Stimulated activated CD4-positive, alpha-beta T cell treated with anti-CD3 and anti-CD28 coated beads, Interleukin-12 subunit alpha, Interleukin-12 subunit beta, amount 100 ng/mL, for 4 hours (primary cell): Measurements from ENCODE around the gene COP1.
"Not testable (repeated sequence)": the region's sequence is repeated elsewhere in the genome, so short reads cannot be mapped to it uniquely, and the experiment has no call there.

Source experiments
- DNase-seq: peaks from one replicate; pipeline ENCODE4 v3.0.0-alpha.2; 2020

Gene COP1

GRCh38 chr1:176119549-176119948 is 87.5 kb downstream of the COP1 start:
- DNase-seq = no peak

DNA sequence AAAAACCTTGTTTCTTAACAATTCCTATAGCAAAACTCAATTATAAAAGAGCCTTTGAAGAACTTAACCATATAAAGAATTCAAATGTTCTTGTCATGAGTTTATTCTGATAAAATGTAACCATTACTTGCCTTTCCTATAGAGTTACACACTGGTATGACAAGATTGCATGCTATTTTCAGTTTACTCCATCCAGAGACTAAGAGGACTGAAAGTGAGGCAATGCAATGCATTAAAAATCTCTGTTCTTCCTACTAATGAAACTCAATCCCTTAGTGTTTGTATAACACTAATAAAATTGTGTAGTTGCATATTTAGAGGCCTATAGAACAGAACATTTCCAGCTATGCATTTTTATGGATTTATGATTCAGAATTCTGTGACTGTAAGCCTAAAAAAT is 88.1 kb downstream of the COP1 start:
- DNase-seq = no peak

DNA sequence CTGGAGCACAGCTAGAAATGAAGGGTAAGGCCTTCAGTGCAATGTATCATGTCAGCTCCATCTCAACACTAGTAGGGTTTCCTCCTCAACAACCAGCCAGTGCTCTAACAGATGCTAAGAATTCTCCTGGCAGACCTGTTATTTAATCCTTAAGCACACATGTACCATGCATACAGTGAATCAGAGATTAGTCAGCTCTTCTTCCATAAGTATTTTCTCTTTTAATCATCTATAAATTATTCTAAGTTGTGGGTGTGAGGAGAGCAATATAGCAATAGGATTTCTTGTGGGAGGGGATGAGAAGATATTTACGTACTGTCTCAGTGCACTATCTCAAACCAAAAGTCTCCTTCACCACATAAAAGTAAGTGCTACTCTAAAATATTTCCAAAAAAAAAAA is 95.3 kb downstream of the COP1 start:
- DNase-seq = no peak

DNA sequence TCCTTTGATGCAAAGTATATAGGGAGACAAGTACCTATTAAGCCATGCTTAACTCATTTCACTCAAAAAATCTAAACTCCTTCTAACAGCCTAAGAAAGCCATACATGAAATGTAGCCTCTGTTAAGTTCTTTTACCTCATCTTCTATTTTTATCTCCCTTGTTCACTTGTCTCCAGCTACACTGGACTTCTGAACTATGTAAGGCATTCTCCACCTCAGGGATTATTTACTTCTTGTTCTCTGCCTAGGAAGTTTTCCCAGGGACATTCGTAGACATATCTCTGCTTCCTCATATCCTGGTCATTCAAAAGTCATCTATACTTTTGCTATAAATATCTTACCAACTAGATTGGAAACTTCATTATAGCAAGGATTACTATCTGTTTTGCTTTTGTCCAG is 96.9 kb downstream of the COP1 start:
- no peak for DNase-seq

GRCh38 chr1:176102768-176103350 is 104.2 kb downstream of the COP1 start:
- no peak for DNase-seq

DNA sequence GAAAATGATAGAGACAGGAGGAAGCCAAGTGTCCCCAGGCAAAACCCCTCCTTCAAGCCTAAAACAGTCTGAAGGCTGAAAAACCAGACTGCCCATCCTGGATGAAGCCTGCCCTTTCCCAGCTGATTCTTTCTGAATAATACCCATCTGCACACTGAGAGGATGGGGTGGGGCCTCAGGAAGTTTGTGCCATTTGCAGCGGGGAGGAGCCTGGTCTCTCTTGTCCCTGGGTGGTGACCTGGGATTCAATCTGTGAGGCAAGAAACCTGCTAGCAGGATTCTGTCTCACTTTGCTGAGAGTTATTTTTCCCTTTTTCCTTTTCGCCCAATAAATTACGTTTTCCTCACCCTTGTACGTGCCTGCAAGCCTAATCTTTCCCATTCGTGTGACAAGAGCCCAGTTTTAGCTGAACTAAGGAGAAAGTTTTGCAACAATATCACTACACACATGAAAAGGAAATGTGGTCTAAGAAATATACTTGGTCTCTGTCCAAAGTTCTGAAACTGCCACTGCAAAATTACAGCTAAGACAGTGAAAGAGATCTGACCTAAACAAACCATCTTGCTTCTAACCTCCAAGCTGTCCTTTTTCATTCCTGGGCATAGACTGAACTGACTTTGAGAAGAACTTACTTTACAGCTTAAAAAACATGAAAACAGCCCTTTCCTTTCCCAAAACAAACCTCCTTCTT is 105.0 kb downstream of the COP1 start:
- DNase-seq = no peak

- no peak for DNase-seq
Observed at GRCh38 chr1:176098560-176098959, 108.5 kb downstream of the COP1 start.

DNA sequence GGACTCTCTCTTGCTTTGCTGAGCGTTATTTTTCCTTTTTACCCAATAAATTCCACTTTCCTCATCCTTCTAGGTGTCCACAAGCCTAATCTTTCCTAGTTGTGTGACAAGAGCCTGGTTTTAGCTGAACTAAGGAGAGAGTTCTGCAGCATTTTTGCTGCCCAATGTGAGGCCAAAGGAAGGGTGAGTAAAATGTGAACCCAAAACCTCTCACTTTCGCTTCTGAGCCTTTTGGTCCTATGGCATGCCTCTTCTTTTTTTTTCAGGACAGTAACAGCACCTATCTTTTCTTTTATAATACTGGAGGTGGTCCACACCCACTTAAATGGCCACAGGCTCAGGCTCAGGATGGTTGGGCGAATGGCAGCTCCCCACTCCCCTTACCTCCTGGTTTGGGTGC is 111.1 kb downstream of the COP1 start:
- DNase-seq = no peak

DNA sequence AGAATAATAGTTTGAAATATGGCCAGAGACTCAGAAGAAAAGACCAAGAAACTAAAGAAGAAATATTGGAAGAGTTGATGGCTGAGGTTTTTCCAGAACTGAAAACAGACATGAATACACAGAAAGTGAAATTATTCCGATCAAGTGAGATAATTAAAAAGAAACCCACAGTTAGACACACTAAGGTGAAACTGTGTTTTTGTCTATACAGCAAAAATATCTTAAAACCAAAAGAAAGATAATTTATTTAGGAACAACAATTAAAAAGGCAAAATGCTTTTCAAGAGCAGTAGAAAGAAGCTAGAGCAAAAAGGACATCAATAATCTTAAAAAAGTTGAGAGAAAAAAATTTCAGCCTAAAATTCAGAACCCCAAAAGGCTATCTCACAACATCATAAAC is 116.3 kb downstream of the COP1 start:
- no peak for DNase-seq

DNA sequence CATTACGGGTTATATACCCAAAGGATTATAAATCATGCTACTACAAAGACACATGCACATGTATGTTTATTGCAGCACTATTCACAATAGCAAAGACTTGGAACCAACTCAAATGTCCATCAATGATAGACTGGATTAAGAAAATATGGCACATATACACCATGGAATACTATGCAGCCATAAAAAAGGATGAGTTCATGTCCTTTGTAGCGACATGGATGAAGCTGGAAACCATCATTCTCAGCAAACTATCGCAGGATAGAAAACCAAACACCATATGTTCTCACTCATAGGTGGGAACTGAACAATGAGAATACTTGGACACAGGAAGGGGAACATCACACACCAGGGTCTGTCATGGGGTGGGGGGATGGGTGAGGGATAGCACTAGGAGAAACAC is 119.3 kb downstream of the COP1 start:
- DNase-seq = not testable (repeated sequence)

DNA sequence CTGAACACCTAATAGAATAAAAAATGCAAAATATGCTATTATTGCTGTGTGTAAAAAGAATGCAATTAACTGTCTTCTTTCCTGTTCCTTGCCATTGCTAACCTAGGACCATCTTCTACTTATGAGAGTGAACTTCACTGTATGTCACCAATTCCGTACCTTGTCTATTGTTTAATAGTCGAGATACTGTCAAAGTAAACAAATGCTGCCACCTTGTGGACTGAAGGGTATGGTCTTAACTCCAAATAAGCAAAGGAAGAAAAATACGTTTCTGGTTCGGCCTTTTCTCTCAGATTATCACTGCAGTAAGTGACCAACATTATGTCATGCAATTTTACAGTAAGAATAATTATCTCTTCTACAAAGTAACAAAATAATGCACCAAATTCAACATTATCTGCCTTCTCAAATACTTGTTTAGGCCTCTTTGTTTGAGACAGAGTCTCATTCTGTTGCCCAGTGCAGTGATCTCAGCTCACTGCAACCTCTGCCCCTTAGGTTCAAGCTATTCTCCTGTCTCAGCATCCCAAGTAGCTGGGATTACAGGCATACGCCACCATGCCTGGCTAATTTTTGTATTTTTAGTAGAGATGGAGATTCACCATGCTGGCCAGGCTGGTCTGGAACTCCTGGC is 133.4 kb downstream of the COP1 start:
- no peak for DNase-seq

DNA sequence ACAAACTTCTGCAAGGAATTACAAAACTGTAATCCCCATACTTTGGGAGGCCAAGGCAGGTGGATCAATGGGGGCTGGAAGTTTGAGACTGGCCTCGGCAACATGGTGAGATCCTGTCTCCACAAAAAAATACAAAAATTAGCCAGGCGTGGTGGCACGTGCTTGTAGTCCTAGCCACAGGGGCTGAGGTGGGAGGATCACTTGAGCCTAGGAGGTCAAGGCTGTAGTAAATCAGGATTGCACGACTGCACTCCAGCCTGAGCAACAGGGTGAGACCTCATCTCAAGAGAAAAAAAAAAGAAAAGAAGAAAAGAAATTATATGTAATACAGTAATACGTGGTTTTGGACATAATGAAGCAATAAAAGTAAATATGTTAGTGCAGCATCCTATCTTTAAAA is 138.2 kb downstream of the COP1 start:
- no peak for DNase-seq

DNA sequence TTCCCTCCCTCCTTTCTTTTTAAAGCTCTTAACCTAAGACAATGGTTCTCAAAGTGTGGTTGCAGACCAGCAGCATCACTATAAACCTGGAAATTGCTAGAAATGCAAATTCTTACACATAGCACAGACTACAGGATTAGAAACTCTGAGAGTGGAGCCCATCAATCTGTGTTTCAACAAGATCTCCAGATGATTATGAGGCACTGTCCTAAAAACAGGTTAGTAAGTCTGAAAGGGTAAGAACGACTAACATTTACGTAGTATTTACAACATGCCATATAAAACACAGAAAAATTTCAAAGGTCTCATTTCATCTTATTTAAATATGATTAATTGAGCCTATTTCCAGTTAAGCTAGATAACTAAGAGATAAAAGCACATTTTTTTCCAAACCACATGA is 138.8 kb downstream of the COP1 start:
- no peak for DNase-seq

DNA sequence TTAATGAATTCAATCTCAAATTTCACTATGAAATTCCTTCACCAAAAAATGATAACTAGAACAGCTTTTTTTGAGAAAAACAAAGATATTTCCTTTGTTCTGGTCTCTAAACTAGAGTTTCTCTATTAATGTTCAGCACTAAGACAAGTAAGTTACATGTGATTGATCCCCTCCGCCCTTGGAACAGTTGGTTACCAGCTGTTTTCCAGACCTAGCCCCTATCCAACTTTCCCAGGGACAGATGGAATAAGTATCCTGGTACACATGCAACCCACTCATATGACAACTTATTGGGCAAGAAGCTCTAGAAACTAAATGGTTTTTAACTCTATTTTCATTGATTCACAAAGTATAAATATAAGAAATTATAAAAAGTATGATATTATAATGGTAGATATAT is 140.4 kb downstream of the COP1 start:
- no peak for DNase-seq

- no peak for DNase-seq
Observed at GRCh38 chr1:176058686-176059085, 148.4 kb downstream of the COP1 start.

DNA sequence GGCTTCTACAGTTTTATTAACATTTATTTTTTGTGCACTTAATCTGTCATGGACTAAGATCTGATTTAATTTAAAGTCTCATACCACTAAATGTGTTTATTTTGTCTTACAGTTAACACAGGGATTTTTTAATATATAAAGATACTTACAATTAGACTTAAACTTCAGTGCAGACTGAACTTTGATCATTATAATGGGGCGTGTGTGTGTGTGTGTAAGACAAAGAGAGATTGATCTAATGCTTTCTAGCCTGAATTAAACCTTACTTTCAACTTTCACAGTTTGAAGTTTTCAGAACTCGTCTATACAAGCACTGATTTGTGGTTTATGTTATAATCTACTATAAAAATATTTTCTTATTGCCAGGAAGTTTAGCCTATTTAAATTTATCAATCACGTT is 150.8 kb downstream of the COP1 start:
- DNase-seq = no peak

- no peak for DNase-seq
Observed at GRCh38 chr1:176055398-176055797, 151.7 kb downstream of the COP1 start.

DNA sequence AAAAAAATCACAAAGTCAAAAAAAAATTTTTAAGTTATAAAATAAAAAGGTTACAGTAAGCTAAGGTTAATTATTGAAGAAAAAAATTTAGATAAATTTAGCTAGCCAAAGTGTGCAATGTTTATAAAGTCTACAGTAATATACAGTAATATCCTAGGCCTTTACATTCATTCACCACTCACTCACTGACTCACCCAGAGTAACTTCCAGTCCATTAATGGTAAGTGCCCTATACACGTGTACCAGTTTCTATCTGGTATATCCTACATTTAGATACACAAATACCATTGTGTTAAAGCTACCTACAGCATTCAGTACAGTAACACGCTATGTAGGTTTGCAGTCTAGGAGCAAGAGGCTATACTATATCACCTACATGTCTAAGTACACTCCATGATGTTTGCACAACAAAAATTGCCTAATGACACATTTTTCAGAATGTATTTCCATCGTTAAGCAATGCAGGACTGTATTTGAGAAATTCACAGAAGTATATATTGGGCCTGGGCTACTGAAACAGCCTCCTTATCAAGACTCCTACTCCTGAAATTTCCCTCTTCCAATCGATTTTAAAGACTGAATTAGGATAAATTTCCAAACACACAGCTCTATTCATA is 155.1 kb downstream of the COP1 start:
- no peak for DNase-seq

- no peak for DNase-seq
Observed at GRCh38 chr1:176051402-176051801, 155.7 kb downstream of the COP1 start.

DNA sequence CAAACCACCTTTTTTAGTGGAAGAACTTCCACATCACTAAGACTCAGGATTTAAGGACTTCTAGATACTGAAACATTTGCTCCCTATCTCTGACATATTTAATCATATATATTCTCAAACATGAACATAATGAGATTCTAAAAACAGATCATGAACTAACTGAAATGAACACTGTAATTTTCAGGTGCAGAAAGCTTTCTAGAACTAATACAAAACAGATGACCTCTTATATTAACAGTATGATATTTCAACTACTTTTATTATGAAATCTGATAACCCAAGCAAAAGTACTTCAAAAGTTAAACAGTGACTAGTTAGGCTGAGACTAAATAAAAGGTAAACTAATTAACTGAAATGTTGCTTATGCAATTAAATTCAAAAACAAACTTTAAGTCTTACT is 157.5 kb downstream of the COP1 start:
- DNase-seq = no peak

GRCh38 chr1:176046926-176047325 is 160.2 kb downstream of the COP1 start:
- no peak for DNase-seq

- DNase-seq = no peak
Observed at GRCh38 chr1:176043537-176043936, 163.5 kb downstream of the COP1 start.

- no peak for DNase-seq
Observed at GRCh38 chr1:176033881-176034280, 173.2 kb downstream of the COP1 start.

GRCh38 chr1:176033474-176033873 is 173.6 kb downstream of the COP1 start:
- no peak for DNase-seq
